ENCODE data around the gene FGF22.

GRCh38 chr19:657611-658010 lies 17.9 kb downstream of the FGF22 start:
- TF ChIP-seq POLR2A (IDR thresholded peaks at IDR 0.05) (no peak), EP300 (IDR thresholded peaks at IDR 0.05) (no peak)
- TF ChIP-seq, protein P1, sequence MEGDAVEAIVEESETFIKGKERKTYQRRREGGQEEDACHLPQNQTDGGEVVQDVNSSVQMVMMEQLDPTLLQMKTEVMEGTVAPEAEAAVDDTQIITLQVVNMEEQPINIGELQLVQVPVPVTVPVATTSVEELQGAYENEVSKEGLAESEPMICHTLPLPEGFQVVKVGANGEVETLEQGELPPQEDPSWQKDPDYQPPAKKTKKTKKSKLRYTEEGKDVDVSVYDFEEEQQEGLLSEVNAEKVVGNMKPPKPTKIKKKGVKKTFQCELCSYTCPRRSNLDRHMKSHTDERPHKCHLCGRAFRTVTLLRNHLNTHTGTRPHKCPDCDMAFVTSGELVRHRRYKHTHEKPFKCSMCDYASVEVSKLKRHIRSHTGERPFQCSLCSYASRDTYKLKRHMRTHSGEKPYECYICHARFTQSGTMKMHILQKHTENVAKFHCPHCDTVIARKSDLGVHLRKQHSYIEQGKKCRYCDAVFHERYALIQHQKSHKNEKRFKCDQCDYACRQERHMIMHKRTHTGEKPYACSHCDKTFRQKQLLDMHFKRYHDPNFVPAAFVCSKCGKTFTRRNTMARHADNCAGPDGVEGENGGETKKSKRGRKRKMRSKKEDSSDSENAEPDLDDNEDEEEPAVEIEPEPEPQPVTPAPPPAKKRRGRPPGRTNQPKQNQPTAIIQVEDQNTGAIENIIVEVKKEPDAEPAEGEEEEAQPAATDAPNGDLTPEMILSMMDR (IDR thresholded peaks at IDR 0.05): no peak

Measured in ovary (tissue), 3 donors.